EL (cell line): ENCODE measurements around the gene GNAQ.
"Not testable (repeated sequence)": the region's sequence is repeated elsewhere in the genome, so short reads cannot be mapped to it uniquely, and the experiment has no call there.

Source experiments
- DNase-seq: peaks from one replicate; pipeline ENCODE4 v3.0.0-alpha.2; 2016

GNAQ gene

GRCh38 chr9:77865385-77866047, 166.1 kb downstream of the GNAQ start:
- DNase-seq, result no peak

- DNase-seq, result no peak
Measured at GRCh38 chr9:77864211-77864889, 167.3 kb downstream of the GNAQ start.

GRCh38 chr9:77863638-77864037, 168.0 kb downstream of the GNAQ start:
- not testable (repeated sequence) for DNase-seq

- not testable (repeated sequence) for DNase-seq
Measured at GRCh38 chr9:77860953-77861352, 170.7 kb downstream of the GNAQ start.

- no peak for DNase-seq
Measured at GRCh38 chr9:77857513-77858259, 173.9 kb downstream of the GNAQ start.

- peak; percentile 45 for DNase-seq
Measured at GRCh38 chr9:77856615-77857014, 175.0 kb downstream of the GNAQ start.

GRCh38 chr9:77854916-77855311, 176.7 kb downstream of the GNAQ start:
- no peak for DNase-seq

GRCh38 chr9:77854258-77854915, 177.2 kb downstream of the GNAQ start:
- DNase-seq, result no peak

- no peak for DNase-seq
Measured at GRCh38 chr9:77853716-77854115, 177.9 kb downstream of the GNAQ start.

- no peak for DNase-seq
Measured at GRCh38 chr9:77851882-77852595, 179.6 kb downstream of the GNAQ start.

- DNase-seq, result peak; percentile 86
Measured at GRCh38 chr9:77848897-77849296, 182.7 kb downstream of the GNAQ start.

GRCh38 chr9:77848404-77848803, 183.2 kb downstream of the GNAQ start:
- DNase-seq, result no peak

GRCh38 chr9:77847626-77848025, 184.0 kb downstream of the GNAQ start:
- no peak for DNase-seq

GRCh38 chr9:77847059-77847499, 184.5 kb downstream of the GNAQ start:
- DNase-seq, result peak; percentile 72

GRCh38 chr9:77844415-77844814, 187.2 kb downstream of the GNAQ start:
- no peak for DNase-seq

- DNase-seq, result no peak
Measured at GRCh38 chr9:77843871-77844155, 187.8 kb downstream of the GNAQ start.

- no peak for DNase-seq
Measured at GRCh38 chr9:77843076-77843870, 188.3 kb downstream of the GNAQ start.

GRCh38 chr9:77841739-77842386, 189.7 kb downstream of the GNAQ start:
- DNase-seq, result no peak

- DNase-seq, result peak; percentile 66
Measured at GRCh38 chr9:77839459-77840140, 192.0 kb downstream of the GNAQ start.

GRCh38 chr9:77838986-77839385, 192.6 kb downstream of the GNAQ start:
- DNase-seq, result no peak
